NB4 (cell line): Measurements from ENCODE around the gene INPP5B.

ENCODE experiments used
- MYC ChIP-seq: IDR thresholded peaks from 2 replicates; pipeline ENCODE4 v1.6.1; 2011; ENCODE audit warnings: low read depth, low read length
- POLR2A ChIP-seq: IDR thresholded peaks from 2 replicates; pipeline ENCODE4 v1.6.1; 2011; ENCODE audit warnings: mild to moderate bottlenecking; ENCODE audit not compliant: insufficient read length; ENCODE audit errors: extremely low read depth
- TF ChIP-seq, protein P1 (sequence below): IDR thresholded peaks from one replicate; pipeline ENCODE4 v1.5.1; 2012; ENCODE audit warnings: low read depth, low read length
- TF ChIP-seq, protein P2 (sequence below): IDR thresholded peaks from 2 replicates; pipeline ENCODE4 v1.6.1; 2011; ENCODE audit warnings: low read depth, low read length

DNA sequence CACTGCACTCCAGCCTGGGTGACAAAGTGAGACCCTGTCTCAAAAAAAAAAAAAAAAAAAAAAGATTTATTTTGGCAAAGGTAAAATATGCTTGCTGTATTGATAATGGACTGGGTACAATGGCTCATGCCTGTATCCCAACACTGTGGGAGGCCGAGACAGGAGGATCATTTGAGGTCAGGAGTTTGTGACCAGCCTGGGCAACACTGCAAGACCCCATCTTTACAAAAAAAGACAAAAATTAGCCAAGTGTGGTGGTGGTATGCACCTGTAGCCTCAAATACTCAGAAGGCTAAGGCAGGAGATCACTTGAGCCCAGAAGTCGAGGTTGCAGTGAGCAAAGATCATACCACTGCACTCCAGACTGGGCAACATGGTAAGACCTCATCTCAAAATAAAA, 36.7 kb upstream of the INPP5B start:
- TF ChIP-seq, protein P1, sequence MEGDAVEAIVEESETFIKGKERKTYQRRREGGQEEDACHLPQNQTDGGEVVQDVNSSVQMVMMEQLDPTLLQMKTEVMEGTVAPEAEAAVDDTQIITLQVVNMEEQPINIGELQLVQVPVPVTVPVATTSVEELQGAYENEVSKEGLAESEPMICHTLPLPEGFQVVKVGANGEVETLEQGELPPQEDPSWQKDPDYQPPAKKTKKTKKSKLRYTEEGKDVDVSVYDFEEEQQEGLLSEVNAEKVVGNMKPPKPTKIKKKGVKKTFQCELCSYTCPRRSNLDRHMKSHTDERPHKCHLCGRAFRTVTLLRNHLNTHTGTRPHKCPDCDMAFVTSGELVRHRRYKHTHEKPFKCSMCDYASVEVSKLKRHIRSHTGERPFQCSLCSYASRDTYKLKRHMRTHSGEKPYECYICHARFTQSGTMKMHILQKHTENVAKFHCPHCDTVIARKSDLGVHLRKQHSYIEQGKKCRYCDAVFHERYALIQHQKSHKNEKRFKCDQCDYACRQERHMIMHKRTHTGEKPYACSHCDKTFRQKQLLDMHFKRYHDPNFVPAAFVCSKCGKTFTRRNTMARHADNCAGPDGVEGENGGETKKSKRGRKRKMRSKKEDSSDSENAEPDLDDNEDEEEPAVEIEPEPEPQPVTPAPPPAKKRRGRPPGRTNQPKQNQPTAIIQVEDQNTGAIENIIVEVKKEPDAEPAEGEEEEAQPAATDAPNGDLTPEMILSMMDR, result no peak
- TF ChIP-seq POLR2A (no peak), MYC (no peak)
- TF ChIP-seq, protein P2, sequence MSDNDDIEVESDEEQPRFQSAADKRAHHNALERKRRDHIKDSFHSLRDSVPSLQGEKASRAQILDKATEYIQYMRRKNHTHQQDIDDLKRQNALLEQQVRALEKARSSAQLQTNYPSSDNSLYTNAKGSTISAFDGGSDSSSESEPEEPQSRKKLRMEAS, result no peak
